SKM-1 (cell line): ENCODE measurements around the gene IL1A.

ENCODE experiments used
- DNase-seq: peaks from one replicate; lab custom pipeline; 2025; ENCODE audit not compliant: unreplicated experiment; lab: John Stamatoyannopoulos, UW

Gene IL1A

DNA sequence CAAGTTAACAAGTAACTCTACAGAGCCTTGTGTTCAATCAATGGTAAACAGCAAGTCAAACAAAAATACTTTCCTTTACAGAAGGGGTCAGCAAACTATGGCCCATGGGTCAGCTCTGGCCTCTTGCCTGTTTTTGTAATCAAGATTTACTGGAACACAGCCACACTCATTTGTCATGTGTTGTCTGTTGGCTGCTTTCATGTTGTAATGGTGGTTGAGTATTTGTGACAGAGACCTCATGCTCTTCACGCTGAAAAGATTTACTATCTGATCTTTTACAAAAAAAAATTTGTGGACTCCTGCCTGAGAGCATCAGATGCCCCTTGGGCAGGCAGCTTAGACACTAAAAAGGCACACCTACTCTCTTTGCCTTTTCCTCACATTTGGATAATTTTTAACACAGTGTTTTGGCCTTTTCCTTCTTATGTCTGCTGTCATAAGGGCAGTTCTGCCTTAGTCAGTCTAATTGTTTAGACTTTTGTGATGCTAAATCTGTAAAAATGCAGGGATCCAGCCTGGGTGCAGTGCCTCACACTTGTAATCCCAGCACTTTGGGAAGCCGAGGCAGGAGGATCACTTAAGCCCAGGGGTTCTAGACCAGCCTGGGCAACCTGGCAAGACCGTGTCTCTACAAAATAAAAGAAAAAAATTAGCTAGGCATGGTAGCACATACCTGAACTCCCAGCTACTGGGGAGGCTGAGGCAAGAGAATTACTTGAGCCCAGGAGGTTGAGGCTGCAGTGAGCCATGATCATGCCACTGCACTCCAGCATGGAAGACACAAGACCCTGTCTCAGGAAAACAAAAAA is 34.0 kb upstream of the IL1A start:
- no peak for DNase-seq

DNA sequence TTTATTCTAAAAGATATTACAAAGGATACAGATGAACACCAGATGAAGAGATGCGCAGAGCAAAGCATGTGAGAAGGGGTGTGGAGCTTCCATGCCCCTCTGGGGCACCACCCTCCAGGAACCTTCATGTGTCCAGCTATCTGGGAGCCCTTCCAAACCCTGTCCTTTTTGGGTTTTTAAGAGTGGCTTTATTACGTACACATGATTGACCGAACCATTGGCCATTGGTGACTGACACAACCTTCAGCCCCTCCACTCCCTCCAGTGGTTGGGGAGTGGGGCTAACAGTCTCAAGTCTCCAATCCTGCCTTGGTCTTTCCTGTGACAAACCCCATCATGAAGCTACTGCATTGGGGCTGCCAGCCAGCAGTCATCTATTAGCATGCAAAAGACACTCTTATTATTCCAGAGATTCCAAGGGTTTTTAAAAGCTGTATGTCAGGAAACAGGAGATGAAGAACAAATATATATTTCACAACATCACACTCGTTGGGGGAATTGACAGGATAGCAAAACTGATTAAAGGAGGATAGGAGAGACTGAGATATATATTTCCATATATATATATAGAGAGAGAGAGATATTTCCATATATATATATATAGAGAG is 32.9 kb upstream of the IL1A start:
- no peak for DNase-seq

DNA sequence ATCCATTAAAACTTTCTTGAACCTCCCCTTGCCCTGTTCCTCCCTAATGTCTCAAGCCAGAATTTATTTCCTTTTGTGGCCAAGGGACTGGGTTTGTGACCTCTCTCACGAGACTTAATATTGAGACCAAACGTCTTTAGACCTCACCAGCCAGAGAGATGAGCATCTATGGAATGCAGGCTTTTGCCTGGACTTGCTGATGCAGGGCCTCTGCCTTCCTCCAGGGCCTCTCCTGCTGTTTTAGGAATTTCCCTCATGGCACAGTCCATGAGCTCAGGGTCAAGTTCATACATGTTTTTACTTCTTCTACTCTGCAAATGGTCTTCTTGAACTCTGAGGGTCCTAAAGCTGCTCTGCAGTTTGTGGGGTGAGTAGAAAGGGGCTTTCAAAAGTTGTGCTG is 30.0 kb upstream of the IL1A start:
- DNase-seq, result no peak

DNA sequence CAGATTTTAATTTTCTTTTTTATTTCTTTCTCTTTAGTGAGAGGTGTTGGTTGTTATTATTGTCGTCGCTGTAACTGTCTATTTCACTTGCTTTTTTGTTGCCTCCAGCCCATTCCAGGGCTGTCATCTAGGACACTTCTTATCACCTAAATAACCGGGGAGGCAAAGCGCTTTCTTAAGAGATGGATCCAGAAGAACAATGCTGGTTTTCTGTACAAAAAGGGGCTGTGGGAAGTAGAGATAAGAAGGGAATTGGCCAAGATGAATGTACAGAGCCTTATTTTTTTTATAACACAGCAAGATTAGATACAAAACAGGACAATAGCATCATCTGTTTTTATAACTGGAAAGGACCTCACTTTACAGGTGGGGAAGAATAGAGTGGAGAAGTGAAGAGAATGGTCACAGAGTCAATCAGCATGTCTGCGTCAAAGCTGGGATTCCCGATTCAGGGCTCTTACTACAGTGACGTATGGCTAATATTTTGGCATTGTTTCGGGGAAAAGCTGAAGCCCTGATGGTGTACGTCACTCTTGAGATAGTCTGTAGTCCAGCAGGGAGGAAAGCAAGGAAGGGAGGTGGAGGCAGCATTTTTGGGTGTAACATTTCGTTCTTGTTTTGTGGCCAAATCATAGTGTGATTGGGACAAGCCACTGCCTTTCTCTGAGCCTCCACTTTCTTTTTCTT is 29.1 kb upstream of the IL1A start:
- DNase-seq, result no peak

DNA sequence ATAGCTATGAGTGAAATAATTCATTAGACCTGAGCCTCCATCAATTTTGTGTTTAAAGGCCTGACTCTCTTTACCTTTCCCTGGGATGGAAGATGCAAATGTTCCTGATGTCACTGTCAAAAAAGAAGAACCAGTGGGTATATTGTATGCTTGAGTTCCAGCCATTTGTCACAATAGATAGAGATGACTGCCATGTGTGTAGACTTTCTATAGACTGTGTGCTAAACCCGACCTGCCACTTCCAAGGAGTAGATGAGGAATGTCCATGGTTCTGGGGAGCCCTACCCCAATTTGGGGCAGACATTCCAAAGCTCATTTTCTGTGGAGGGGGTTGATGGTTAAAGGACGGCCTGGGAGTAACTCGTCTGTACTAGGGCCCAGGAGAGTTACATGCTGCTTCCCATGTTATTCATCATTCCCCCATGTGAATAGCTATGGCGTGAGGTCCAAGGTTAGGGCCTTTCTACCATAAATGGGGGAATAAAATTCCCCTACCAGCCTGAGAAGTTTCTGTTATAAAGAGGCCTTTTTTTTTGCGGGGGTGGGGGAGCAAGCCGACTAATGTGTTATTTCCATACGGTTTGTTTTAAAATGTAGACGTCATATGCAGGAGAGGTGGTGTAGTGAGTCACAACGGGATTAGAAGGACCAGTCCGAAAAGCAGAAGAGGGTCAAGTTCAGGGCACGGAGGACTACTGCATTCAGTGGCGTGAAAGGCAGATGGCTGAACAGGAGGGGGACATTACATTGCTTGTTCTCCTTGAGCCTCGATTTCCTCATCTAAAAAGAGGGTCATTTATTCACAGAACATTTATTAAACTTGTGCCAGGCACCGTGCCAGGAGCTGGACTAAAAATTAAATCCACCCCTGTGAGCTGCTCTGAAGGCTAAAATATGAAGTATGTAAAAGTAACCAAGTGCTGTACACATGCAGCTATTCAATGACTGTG is 28.3 kb upstream of the IL1A start:
- no peak for DNase-seq

DNA sequence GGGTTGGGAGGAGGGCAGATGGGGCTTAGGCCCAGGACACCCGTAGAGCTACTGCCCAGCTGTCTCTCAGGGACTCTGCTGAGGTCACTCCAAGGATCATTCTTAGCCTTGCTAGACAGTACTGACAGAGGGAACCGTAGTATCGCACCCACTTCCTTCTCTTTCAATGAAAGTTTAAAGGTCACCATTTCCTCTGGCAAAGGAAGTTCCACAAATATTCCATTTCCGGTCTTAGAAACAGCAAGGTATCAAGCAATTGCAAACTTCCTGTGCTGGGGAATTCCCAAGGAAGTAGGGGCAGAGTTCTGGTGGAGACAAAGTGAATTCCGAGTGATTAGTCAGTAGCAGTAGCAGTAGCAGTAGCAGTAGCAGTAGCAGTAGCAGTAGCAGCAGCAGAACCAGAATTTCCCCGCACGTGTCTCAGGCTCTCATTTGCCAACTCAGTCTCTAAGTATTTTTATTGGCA is 27.6 kb upstream of the IL1A start:
- DNase-seq, result peak; percentile 38

DNA sequence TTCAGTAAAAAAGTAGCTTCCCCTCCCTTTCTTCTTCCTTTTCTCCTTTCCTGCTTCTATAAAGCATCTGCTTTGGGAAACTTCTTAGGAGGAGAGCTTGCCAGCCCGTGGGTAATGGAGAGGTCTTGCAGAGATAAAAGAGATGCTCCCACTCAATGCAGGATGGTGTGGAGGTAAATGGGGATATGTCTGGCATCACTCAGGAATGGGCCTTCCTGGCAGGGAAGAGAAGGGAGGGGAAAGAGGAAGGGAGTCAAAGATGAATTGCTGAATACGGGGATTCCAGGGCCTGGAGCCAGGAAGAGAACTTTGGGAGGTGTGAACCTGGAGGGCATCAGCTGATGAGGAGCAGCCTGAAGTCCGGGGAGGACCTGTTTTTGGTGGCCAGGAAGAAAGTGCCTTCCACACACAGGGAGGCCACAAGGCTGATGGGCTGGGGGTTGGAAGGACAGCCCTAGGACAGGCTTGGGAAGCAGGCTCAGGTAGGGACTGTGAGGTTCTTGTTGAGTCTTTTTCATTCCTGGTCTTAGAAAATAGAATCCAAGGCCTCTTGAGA is 27.1 kb upstream of the IL1A start:
- no peak for DNase-seq

DNA sequence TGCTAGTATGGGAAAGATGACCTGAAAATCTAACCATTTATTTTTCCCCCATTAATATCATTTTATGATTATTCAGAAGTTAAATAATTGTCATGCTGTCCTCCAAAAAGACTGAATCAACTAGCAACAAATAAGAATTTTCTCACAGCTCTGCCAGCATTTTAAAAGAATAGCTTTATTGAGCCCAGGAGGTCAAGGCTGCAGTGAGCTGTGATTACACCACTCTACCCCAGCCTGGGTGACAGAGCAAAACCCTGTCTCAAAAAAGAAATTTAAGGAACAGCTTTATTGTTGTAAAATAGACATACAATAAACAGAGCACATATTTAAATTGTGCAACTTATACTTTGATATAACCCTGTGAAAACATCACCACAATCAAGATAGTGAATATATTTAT is 24.8 kb upstream of the IL1A start:
- DNase-seq, result no peak

DNA sequence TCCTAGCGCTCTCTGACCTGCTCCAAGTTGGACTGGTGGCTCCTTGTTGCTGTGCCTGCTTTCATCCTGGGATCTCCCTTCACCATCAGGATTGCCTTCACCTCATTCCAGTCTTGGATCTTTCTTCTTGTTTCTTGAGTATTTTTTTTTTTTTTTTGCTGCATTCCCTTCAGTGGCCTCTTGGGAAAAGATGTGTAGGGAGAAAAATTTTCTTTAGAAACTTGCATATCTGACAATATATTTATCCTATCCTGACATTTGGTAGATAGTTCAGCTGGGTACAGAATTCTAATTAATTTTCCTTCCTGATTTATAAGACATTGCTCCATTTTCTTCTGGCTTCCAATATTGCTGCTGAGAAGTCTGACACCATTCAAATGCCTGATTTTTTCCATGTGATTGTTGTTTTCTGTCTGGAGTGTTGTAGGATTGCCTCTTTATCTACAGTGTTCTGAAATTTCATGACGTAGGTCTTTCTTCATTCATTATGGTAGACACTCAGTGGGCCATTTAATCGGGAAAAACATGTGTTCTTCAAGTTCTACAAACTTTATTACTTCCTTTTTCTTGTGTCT is 23.0 kb upstream of the IL1A start:
- no peak for DNase-seq

DNA sequence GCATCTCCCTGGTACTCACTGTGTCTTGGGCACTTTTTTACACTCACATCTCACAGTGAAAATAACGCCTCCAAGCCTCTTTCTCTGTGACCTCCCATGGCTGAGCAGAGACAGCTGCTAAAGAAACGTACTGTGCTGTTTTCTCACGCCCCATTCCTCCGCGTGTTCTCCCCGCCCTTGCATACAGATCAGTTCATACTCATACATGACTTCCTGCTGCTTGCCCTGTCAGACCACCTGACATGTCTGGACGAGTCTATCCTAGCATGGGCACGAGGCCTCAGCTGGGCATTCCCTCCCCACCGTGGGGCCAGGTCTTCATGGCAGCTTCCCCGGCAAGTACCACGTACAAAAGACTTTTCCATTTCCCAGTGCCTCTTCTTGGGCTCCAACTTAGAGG is 21.2 kb upstream of the IL1A start:
- DNase-seq, result no peak

DNA sequence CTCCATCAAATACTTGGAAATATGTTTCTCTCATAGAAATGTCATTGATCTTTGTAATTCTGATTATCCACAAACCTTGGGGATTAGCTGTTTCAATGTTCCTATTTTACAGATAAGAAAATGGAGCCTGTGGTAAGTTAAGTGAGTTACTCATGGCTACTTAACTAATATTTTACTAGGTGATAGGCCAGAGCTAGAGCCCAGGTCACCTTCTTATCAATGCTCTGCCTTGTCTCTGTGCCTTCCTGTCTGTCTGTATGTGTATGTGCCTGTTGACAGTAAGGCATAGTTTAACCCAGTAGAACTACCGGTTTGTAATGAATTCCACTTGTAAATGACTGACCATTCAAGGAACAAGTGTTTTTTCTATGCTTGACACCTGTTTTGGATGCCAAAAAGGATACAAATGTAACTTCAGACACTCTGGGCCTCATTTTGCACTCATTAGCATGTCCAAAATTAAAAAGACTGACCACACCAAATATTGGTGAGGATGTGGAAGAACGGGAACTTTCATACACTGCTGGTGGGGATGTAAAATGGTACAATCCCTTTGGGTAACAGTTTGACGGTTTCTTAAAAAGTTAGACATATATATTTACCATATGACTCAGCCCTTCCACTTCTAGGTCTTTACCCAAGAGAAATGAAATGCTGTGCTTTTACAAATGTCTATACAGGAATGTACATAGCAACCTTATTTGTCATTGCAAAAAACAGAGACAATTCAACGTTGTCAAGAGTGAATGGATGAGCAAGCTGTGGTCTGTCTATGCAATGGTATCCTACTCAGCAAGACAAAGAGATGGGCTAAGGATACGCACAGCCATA is 19.6 kb upstream of the IL1A start:
- no peak for DNase-seq

DNA sequence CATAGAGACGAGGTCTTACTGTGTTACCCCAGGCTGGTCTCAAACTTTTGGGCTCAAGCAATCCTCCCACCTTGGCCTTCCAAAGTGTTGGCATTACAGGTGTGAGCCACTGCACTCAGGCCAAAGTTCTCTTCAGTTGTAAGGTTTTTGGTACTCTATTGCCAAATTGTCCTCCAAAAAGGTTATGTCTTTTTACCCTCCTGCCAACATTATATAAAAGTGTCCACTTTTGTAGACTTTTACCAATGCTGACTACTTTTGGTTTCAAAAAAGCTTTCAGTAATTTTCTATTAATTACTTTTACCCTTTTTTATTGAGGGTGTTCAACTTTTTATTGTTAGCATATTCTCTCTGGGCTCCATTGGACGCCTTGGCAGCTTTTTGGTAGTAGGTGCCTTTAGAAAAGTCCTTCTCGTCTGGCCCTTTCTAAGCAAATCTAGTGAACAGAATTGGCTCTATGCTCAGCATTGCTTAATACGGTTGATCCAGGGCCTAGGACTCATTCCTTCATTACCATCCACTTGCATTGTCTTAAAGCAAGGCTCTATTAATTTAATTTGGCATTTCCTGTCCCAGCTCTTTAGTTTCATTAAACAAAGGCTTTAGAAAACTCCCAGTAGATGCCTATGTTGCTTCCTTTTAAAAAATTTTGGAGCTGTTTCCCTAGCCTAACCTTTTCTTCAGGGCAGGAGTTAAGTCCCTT is 16.7 kb upstream of the IL1A start:
- DNase-seq, result no peak

DNA sequence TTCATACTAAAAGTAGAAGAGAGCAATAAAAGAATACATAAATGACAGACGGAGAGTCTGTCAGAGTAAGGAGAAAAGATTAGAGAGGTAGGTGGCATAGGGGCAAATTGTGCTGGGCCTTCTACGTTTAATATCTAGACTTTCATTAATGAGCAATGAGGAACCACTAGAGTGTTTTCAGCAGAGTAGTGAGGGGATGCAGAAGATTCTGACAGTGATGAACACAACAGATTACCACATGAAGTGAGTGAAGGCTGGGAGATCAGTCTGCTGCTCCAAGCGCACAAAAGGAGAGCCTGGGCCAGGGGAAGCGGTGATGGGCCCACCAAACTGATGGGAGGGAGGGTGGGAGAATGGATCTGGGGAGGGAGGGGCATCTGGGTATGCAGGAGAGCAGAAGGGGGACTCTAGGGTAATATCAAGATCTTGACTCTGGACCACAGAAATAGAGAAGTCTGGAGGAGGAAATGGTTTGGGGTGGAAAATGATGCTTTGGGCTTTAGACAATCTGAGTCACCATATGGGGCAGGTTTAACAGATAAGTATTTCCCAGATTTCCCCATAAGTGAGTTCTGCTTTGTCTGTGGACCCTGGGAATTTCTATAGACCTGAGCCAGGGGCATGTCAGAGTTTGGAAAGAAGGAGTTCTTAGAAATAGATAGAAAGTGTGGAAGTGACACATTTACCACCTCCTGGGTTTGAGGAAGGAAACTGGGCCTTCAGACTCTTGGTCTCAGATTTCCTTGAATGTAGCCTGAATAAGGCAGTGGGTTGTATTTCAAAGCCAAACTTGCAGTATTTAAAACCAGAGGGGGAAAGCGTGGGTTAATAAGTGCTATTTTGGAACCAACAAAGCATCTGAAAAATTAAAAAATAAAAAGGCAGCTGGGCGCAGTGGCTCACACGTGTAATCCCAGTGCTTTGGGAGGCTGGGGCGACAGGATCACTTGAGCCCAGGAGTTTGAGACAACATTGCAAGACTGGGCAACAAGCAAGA is 15.0 kb upstream of the IL1A start:
- peak; percentile 66 for DNase-seq

DNA sequence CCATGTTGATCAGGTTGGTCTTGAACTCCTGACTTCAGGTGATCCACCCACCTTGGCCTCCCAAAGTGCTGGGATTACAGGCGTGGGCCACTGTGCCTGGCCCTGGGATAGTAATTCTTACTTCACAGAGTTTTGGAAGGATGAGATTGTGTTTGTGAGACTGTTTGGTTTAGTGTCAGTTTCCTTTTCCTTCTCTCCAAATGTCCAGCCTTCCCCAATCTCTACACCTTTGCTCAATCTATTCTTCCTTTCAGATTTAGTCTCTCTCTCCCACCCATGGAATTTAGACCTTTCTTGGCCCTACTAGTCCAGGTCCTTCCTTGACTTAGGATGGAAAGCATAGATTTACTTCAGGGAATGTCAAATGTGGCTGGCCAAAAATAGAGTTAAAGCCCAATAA is 12.2 kb upstream of the IL1A start:
- DNase-seq, result no peak

DNA sequence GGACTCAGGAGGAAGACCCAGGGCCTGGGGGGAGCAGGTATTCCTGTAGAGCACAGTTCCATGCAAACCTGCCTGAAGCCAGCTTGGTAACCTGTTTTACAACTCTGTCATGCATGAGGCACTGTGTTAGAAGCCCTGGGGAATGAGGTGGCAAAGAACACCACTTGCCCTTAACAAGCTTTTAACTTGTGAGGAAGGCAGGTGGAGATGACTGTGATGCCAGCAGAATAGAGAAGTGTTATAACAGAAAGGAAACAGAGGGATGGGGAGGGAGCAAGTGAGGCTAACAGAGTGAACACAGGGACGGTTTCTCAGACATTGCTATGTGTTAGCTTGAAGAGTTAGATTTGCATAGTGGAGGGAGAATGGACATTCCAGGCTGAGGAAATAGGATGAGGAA is 11.5 kb upstream of the IL1A start:
- DNase-seq, result peak; percentile 35

DNA sequence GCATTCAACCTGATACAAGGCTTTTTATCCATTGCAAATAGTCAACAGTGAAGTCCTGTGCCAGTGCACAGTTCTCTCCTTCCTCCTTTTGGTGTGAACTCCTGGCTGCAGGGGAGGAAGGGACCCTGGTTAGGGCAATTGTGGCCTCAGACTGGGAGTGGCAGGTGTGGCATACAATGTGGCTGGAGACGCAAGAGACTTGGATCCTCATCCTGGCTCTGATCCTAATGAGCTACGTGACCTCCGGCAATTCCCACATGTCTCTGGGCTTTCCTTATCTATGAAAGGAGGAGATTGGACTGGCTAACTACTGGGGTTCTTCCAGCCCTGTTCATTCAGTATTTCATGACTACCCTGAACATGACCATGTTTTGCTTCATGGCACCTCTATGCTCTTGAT is 10.5 kb upstream of the IL1A start:
- DNase-seq, result peak; percentile 21

DNA sequence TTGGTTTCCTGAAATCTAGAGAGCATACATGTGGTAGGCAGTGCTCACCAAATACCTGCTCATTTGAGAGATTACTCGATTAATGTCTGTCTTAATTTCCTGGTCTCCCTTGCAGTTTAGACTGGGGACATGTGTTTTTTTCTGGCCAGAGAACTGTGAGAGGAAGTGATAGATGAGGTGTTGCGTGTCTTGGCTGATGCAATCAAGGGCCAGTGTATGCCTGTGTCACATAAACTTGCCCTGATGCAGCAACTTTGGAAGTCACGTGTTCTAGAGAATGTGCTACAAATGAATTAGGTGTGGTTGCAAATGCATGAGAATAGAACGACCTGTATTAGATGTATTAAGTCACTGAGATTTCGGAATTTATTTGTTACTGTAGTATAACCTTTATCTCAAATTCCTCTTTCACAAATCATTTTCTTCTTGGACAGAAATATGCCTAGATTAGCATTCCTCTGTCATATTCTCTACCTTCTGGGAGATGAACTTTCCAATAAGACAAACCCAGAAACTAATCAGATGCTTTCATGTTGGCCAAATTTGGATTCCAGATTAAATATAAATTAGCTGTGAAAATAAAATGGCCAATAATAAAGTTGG is 9.9 kb upstream of the IL1A start:
- DNase-seq, result peak; percentile 96
